ENCODE results near the gene CHADL. TPM values are rescaled to one million over a fixed set of nuclear protein-coding genes. Genes with fewer than 3 reads are reported as not detected.
A peak's percentile ranks its signal among the peaks of the same experiment; 100 is the strongest.

Gene CHADL
- total and polyA plus RNA-seq, 10 of the 15 experiments (the other 5 are each of a cell fraction or from before 2014, with no cell fraction given) = 0.24 TPM; not detected in 9

GRCh38 chr22:41286639-41287091 lies 45.9 kb upstream of the CHADL start (continued):
- no peak for TF ChIP-seq IRF5 (IDR thresholded peaks at IDR 0.05; ENCODE audit: borderline replicate concordance)
- TF ChIP-seq SREBF1 (IDR thresholded peaks at IDR 0.05; ENCODE audit: low read length) = no peak
- TF ChIP-seq ZBTB40 (IDR thresholded peaks at IDR 0.05; ENCODE audit: borderline replicate concordance) = no peak
- peak; percentile 58 for TF ChIP-seq ATF7 (IDR thresholded peaks at IDR 0.05; ENCODE audit: low read depth)
- TF ChIP-seq ZNF622 (IDR thresholded peaks at IDR 0.05) = no peak
- TF ChIP-seq RB1 (IDR thresholded peaks at IDR 0.05; ENCODE audit: borderline replicate concordance) = no peak
- TF ChIP-seq SIX5 (IDR thresholded peaks at IDR 0.05; ENCODE audit: low read depth, low read length, severe bottlenecking) = no peak
- no peak for TF ChIP-seq BMI1 (IDR thresholded peaks at IDR 0.05; ENCODE audit: borderline replicate concordance)
- TF ChIP-seq POLR2AphosphoS2 (IDR thresholded peaks at IDR 0.05; ENCODE audit: low read depth, low read length) = no peak
- TF ChIP-seq CREB1 (IDR thresholded peaks at IDR 0.05; ENCODE audit: low read depth) = no peak
- TF ChIP-seq PML (IDR thresholded peaks at IDR 0.05; ENCODE audit: low read length) = 0 out of 2 replicates have a peak, but pooled peaks have one; percentile 50
- TF ChIP-seq TCF7 (IDR thresholded peaks at IDR 0.05; ENCODE audit: borderline replicate concordance) = no peak
- TF ChIP-seq TCF12 (IDR thresholded peaks at IDR 0.05; ENCODE audit: low read depth, low read length) = no peak
- no peak for TF ChIP-seq BRCA1 (IDR thresholded peaks at IDR 0.05; ENCODE audit: low read depth, low read length)
- no peak; the same call in 1 of the 2 replicates for TF ChIP-seq MTA2 (IDR thresholded peaks at IDR 0.05; ENCODE audit: low read depth)
- TF ChIP-seq SMAD5 (IDR thresholded peaks at IDR 0.05; ENCODE audit: low read depth) = no peak
- TF ChIP-seq NFXL1 (IDR thresholded peaks at IDR 0.05; ENCODE audit: borderline replicate concordance) = no peak
- TF ChIP-seq ZZZ3 (IDR thresholded peaks at IDR 0.05; ENCODE audit: control insufficient read depth, insufficient read length, low read depth) = no peak
- TF ChIP-seq ZBED1 (IDR thresholded peaks at IDR 0.05; ENCODE audit: borderline replicate concordance) = peak; percentile 54; the same call in 1 of the 2 replicates
- no peak for TF ChIP-seq CBX3 (IDR thresholded peaks at IDR 0.05; ENCODE audit: borderline replicate concordance, low read depth)
- no peak for TF ChIP-seq ZNF24 (IDR thresholded peaks at IDR 0.05)
- no peak for TF ChIP-seq ZBTB4 (CRISPR knock-in tag; IDR thresholded peaks at IDR 0.05)
